ENCODE data around the gene CCBE1. TPM values are rescaled to one million over a fixed set of nuclear protein-coding genes. Genes with fewer than 3 reads are reported as not detected.

The CCBE1 gene
- total and polyA plus RNA-seq, 2 of the 4 experiments (the other 2 are of a cell fraction) = 64.8 to 148 TPM

DNA sequence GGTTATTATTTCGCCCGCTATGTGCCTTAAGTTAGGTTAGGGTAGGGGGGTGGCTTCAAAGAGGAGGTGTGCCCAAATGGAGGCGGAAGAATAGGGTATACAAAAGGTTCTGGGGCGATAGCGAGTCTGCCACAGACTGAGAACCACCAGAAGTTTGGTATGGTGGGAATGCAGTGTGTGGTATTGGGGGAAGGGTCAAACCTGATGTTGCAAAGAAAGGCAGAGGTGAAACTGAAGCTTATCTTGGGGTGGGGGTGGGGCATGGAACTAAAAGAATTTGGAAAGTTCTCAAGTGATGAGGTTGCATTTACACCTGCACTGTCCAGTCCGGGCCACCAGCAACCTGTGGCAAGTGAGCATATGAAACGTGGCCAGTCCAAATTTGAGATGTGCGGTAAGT, 11.8 kb upstream of the CCBE1 start:
- no peaks in the 10 kb centered on the region for H3K27me3 ChIP-seq (ENCODE audit: control insufficient read depth, insufficient read depth, low read length)
- H3K9ac ChIP-seq (ENCODE audit: low read depth, low read length) = no peak overlapping the region
- ChIA-PET CTCF (no interaction called here), POLR2A (ENCODE audit: unreplicated experiment) (no interaction called here)
- no peak overlapping the region for H3K23ac ChIP-seq (ENCODE audit: low read depth, low read length)
- TF ChIP-seq BHLHE40 (IDR thresholded peaks at IDR 0.05; ENCODE audit: low read depth, low read length) (no peak), CHD1 (IDR thresholded peaks at IDR 0.05; ENCODE audit: low read depth, low read length) (no peak), RCOR1 (IDR thresholded peaks at IDR 0.05; ENCODE audit: insufficient replicate concordance, low read length) (no peak), CEBPB (IDR thresholded peaks at IDR 0.05; ENCODE audit: low read depth, low read length) (no peak), MAZ (IDR thresholded peaks at IDR 0.05; ENCODE audit: borderline replicate concordance, low read depth, low read length) (no peak), RFX5 (IDR thresholded peaks at IDR 0.05; ENCODE audit: low read depth, low read length) (no peak), MAFK (IDR thresholded peaks at IDR 0.05; ENCODE audit: low read depth, low read length) (no peak), SMC3 (IDR thresholded peaks at IDR 0.05; ENCODE audit: low read depth, low read length) (no peak), POLR2A (IDR thresholded peaks at IDR 0.05; ENCODE audit: low read depth, low read length) (no peak), NFE2L2 (IDR thresholded peaks at IDR 0.05; ENCODE audit: low read depth, low read length) (no peak), MXI1 (IDR thresholded peaks at IDR 0.05; ENCODE audit: borderline replicate concordance, low read depth, low read length) (no peak), FOS (IDR thresholded peaks at IDR 0.05; ENCODE audit: low read depth, low read length) (no peak), RAD21 (IDR thresholded peaks at IDR 0.05; ENCODE audit: low read length) (no peak)
- TF ChIP-seq, protein P1, sequence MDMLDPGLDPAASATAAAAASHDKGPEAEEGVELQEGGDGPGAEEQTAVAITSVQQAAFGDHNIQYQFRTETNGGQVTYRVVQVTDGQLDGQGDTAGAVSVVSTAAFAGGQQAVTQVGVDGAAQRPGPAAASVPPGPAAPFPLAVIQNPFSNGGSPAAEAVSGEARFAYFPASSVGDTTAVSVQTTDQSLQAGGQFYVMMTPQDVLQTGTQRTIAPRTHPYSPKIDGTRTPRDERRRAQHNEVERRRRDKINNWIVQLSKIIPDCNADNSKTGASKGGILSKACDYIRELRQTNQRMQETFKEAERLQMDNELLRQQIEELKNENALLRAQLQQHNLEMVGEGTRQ (IDR thresholded peaks at IDR 0.05; ENCODE audit: low read depth, low read length) = no peak
- TF ChIP-seq, protein P2, sequence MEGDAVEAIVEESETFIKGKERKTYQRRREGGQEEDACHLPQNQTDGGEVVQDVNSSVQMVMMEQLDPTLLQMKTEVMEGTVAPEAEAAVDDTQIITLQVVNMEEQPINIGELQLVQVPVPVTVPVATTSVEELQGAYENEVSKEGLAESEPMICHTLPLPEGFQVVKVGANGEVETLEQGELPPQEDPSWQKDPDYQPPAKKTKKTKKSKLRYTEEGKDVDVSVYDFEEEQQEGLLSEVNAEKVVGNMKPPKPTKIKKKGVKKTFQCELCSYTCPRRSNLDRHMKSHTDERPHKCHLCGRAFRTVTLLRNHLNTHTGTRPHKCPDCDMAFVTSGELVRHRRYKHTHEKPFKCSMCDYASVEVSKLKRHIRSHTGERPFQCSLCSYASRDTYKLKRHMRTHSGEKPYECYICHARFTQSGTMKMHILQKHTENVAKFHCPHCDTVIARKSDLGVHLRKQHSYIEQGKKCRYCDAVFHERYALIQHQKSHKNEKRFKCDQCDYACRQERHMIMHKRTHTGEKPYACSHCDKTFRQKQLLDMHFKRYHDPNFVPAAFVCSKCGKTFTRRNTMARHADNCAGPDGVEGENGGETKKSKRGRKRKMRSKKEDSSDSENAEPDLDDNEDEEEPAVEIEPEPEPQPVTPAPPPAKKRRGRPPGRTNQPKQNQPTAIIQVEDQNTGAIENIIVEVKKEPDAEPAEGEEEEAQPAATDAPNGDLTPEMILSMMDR (conservative IDR thresholded peaks at IDR 0.05; ENCODE audit: low read depth, low read length) = no peak
- TF ChIP-seq, protein P3, sequence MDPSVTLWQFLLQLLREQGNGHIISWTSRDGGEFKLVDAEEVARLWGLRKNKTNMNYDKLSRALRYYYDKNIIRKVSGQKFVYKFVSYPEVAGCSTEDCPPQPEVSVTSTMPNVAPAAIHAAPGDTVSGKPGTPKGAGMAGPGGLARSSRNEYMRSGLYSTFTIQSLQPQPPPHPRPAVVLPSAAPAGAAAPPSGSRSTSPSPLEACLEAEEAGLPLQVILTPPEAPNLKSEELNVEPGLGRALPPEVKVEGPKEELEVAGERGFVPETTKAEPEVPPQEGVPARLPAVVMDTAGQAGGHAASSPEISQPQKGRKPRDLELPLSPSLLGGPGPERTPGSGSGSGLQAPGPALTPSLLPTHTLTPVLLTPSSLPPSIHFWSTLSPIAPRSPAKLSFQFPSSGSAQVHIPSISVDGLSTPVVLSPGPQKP (IDR thresholded peaks at IDR 0.05; ENCODE audit: borderline replicate concordance, low read depth, low read length) = no peak
- H3K14ac ChIP-seq (replicated peaks; ENCODE audit: low read depth, low read length) = no peak overlapping the region
- no peak overlapping the region for H3K4me2 ChIP-seq (ENCODE audit: low read depth, low read length)
- no peak overlapping the region for H3K56ac ChIP-seq (ENCODE audit: extremely low read depth, insufficient read depth, low read length)
- no peak overlapping the region for H2AFZ ChIP-seq (replicated peaks; ENCODE audit: low read length, poor library complexity)
- H4K91ac ChIP-seq (ENCODE audit: insufficient read depth, low read depth, low read length) = no peak overlapping the region
- no peak overlapping the region for H3K4ac ChIP-seq (ENCODE audit: low read depth, low read length)
- no peaks in the 10 kb centered on the region for H3K9me3 ChIP-seq (ENCODE audit: control insufficient read depth, insufficient read depth, low read length)
- H4K8ac ChIP-seq (ENCODE audit: low read depth in 2 of 2, low read length in 2 of 2) = no peak overlapping the region
- H2BK5ac ChIP-seq (ENCODE audit: low read depth, low read length, poor library complexity, severe bottlenecking) = no peak overlapping the region
- H3K27ac ChIP-seq (ENCODE audit: insufficient read depth, low read length) = no peak overlapping the region
- DNase-seq (no peak), ATAC-seq (ENCODE audit: low read depth) (no peak)
- H4K20me1 ChIP-seq (ENCODE audit: insufficient read depth, low read length) = no peaks in the 10 kb centered on the region
- intact Hi-C loops (cut with micrococcal nuclease) (no loop called here), dilution Hi-C loops (cut with HindIII; ENCODE audit: low sequenced_read_pairs, unreplicated experiment) (no loop called here), in situ Hi-C loops (cut with MboI; ENCODE audit: low sequenced_read_pairs) (no loop called here)
- no TSS peak for BruUV-seq (replicated peaks)
- H3K9me1 ChIP-seq (ENCODE audit: insufficient read depth, low read length) = peaks cover 4% of the 10 kb centered on the region; the same call in 1 of the 2 replicates
- no peak overlapping the region for H2BK20ac ChIP-seq (ENCODE audit: low read depth, low read length)
- H2AK5ac ChIP-seq (ENCODE audit: low read depth, low read length) = no peak overlapping the region
- H2AK9ac ChIP-seq (replicated peaks; ENCODE audit: low read depth, low read length, poor library complexity) = no peak overlapping the region
- H2BK120ac ChIP-seq (ENCODE audit: low read depth, low read length) = no peak overlapping the region
- no peak overlapping the region for H4K5ac ChIP-seq (ENCODE audit: low read depth, low read length)
- H3K4me3 ChIP-seq (ENCODE audit: insufficient read depth, low read depth, low read length) = no peak overlapping the region
- no peak overlapping the region for H2BK15ac ChIP-seq (ENCODE audit: low read depth, low read length)
- H3K4me1 ChIP-seq (ENCODE audit: control insufficient read depth, insufficient read depth, low read length) = peaks cover 8% of the 10 kb centered on the region
- H3K79me1 ChIP-seq (ENCODE audit: low read depth in 1 of 2, low read length in 2 of 2) = no peaks in the 10 kb centered on the region
- H3K36me3 ChIP-seq (ENCODE audit: control insufficient read depth, insufficient read depth, low read length) = no peaks in the 10 kb centered on the region
- H3K18ac ChIP-seq (ENCODE audit: low read depth, low read length) = no peak overlapping the region
- WGBS, 2 experiments (ENCODE audit: extremely low coverage in 2 of 2, insufficient read length in 1 of 2) = 100% methylated on average over 5 of the region's 8 CpGs; no CpG with 5 or more reads in 1 of the 2 experiments

Measured in IMR-90 (cell line).